ENCODE measurements around the gene AGER.
"Not testable (repeated sequence)": the region's sequence is repeated elsewhere in the genome, so short reads cannot be mapped to it uniquely, and the experiment has no call there.

Gene AGER

GRCh38 chr6:32187725-32188380 lies 3.8 kb upstream of the AGER start:
- DNase-seq (ENCODE audit: extremely low spot score, insufficient read length, low read depth); FAIRE-seq: not testable (repeated sequence)

GRCh38 chr6:32187009-32187709 lies 3.1 kb upstream of the AGER start:
- DNase-seq (ENCODE audit: extremely low spot score, insufficient read length, low read depth) (no peak), FAIRE-seq (no peak)

GRCh38 chr6:32186151-32186840 lies 2.2 kb upstream of the AGER start:
- not testable (repeated sequence) for FAIRE-seq; DNase-seq (ENCODE audit: extremely low spot score, insufficient read length, low read depth)

- peak; percentile 90 for FAIRE-seq
- not testable (repeated sequence) for DNase-seq (ENCODE audit: extremely low spot score, insufficient read length, low read depth)
Measured at GRCh38 chr6:32185681-32186131, 1.7 kb upstream of the AGER start.

- DNase-seq (ENCODE audit: extremely low spot score, insufficient read length, low read depth), result no peak
- no peak for FAIRE-seq
Measured at GRCh38 chr6:32183483-32184083, 470 bp downstream of the AGER start.

- FAIRE-seq, result no peak
Measured at GRCh38 chr6:32183030-32183429, 1.0 kb downstream of the AGER start.

GRCh38 chr6:32182555-32182981 lies 1.5 kb downstream of the AGER start:
- FAIRE-seq (no peak), DNase-seq (ENCODE audit: extremely low spot score, insufficient read length, low read depth) (no peak)

More at GRCh38 chr6:32183030-32183429, 1.0 kb downstream of the AGER start:
- no peak for DNase-seq (ENCODE audit: extremely low spot score, insufficient read length, low read depth)

GRCh38 chr6:32181915-32182529 lies 2.0 kb downstream of the AGER start:
- FAIRE-seq, result no peak

GRCh38 chr6:32181148-32181702 lies 2.8 kb downstream of the AGER start:
- FAIRE-seq (no peak), DNase-seq (ENCODE audit: extremely low spot score, insufficient read length, low read depth) (no peak)

More at GRCh38 chr6:32181915-32182529, 2.0 kb downstream of the AGER start:
- no peak for DNase-seq (ENCODE audit: extremely low spot score, insufficient read length, low read depth)

GRCh38 chr6:32179766-32180405 lies 4.2 kb downstream of the AGER start:
- FAIRE-seq (no peak), DNase-seq (ENCODE audit: extremely low spot score, insufficient read length, low read depth) (no peak)

GRCh38 chr6:32178547-32179440 lies 5.3 kb downstream of the AGER start:
- no peak for FAIRE-seq
- DNase-seq (ENCODE audit: extremely low spot score, insufficient read length, low read depth), result no peak

- peak; percentile 83 for DNase-seq (ENCODE audit: extremely low spot score, insufficient read length, low read depth)
- FAIRE-seq, result peak; percentile 99
Measured at GRCh38 chr6:32177788-32178546, 6.1 kb downstream of the AGER start, which contains the start of gene RNF5. Gene RNF5 (plus strand): TSS chr6:32178405. CDS start chr6:32178512, 107 bp downstream.

GRCh38 chr6:32177183-32177787 lies 6.8 kb downstream of the AGER start:
- DNase-seq (ENCODE audit: extremely low spot score, insufficient read length, low read depth) (no peak), FAIRE-seq (peak; percentile 46)

GRCh38 chr6:32176476-32177182 lies 7.4 kb downstream of the AGER start:
- no peak for FAIRE-seq
- no peak for DNase-seq (ENCODE audit: extremely low spot score, insufficient read length, low read depth)

GRCh38 chr6:32175711-32176475 lies 8.2 kb downstream of the AGER start, which contains the start of gene AGPAT1:
Gene AGPAT1 (minus strand): TSS chr6:32176084. CDS start chr6:32171496, 4,588 bp downstream.
- DNase-seq (ENCODE audit: extremely low spot score, insufficient read length, low read depth) (peak; percentile 97), FAIRE-seq (peak; percentile 84)

GRCh38 chr6:32175322-32175710 lies 8.7 kb downstream of the AGER start:
- DNase-seq (ENCODE audit: extremely low spot score, insufficient read length, low read depth) (no peak), FAIRE-seq (no peak)

Data from GM18507 (cell line).